Fibroblast of mammary gland (primary cell): Measurements from ENCODE around the gene MGAT4A.

Source experiments
- DNase-seq: peaks from one replicate; pipeline ENCODE4 v3.0.0-alpha.2; 2010; ENCODE audit warnings: low read depth
- H3K4me3 ChIP-seq: 2 replicates; pipeline ENCODE4 v1.5.1; 2011; ENCODE audit warnings: low read depth, mild to moderate bottlenecking, low read length, moderate library complexity; ENCODE audit not compliant: control insufficient read depth
- CTCF ChIP-seq: conservative IDR thresholded peaks from 2 replicates; pipeline ENCODE4 v1.5.1; 2011; ENCODE audit warnings: low read depth, low read length, inconsistent platforms; ENCODE audit not compliant: control insufficient read depth, insufficient read depth

Gene MGAT4A

GRCh38 chr2:98704499-98705332, 26.2 kb downstream of the MGAT4A start:
- TF ChIP-seq CTCF = no peak
- H3K4me3 ChIP-seq = no peak overlapping the region
- DNase-seq = no peak

- no peak for DNase-seq
- no peak overlapping the region for H3K4me3 ChIP-seq
- no peak for TF ChIP-seq CTCF
Measured at GRCh38 chr2:98703738-98704137, 27.2 kb downstream of the MGAT4A start.

- TF ChIP-seq CTCF = peak; percentile 11
- H3K4me3 ChIP-seq = no peak overlapping the region
- peak; percentile 5 for DNase-seq
Measured at GRCh38 chr2:98702858-98703620, 27.9 kb downstream of the MGAT4A start.

GRCh38 chr2:98702127-98702802, 28.7 kb downstream of the MGAT4A start:
- H3K4me3 ChIP-seq = no peak overlapping the region

GRCh38 chr2:98701230-98701629, 29.7 kb downstream of the MGAT4A start:
- no peak overlapping the region for H3K4me3 ChIP-seq
- no peak for TF ChIP-seq CTCF
- peak; percentile 78 for DNase-seq

More at GRCh38 chr2:98702127-98702802, 28.7 kb downstream of the MGAT4A start:
- no peak for DNase-seq
- no peak for TF ChIP-seq CTCF

GRCh38 chr2:98698896-98699295, 32.0 kb downstream of the MGAT4A start:
- H3K4me3 ChIP-seq = no peak overlapping the region
- DNase-seq = no peak
- no peak for TF ChIP-seq CTCF
